ENCODE data around the gene FARP1.

DNA sequence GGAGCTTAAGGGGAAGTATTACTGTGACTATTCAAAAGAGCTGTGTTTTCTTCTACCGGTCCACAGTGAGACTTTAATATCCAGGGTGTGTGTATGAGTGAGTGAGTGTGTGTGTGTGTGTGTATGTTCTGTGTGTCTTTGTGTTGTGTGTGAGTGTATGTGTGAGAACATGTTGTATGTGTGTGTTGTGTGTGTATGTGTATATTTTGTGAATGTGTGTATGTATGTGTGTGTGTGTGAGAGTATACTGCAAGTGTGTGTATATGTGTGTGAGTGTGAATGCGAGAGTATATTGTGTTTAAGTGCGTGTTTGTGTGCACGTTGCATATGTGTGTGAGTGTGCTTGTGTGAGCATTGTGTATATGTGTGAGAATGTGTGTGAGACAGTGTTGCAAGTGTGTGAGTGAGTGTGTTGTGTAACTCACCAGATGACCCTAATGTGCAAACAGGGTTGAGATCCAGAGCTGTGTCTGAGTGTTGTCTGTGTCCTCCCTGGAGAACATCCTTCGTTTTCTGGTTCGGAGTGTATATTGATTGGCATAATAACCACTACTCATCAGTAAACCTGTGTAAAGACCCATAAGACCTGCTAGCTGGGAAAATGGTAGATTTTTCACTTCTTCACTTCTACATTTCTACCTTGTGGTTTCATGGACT is 135.3 kb downstream of the FARP1 start:
- no peak for TF ChIP-seq POLR2A (IDR thresholded peaks at IDR 0.05)
- TF ChIP-seq, protein P1, sequence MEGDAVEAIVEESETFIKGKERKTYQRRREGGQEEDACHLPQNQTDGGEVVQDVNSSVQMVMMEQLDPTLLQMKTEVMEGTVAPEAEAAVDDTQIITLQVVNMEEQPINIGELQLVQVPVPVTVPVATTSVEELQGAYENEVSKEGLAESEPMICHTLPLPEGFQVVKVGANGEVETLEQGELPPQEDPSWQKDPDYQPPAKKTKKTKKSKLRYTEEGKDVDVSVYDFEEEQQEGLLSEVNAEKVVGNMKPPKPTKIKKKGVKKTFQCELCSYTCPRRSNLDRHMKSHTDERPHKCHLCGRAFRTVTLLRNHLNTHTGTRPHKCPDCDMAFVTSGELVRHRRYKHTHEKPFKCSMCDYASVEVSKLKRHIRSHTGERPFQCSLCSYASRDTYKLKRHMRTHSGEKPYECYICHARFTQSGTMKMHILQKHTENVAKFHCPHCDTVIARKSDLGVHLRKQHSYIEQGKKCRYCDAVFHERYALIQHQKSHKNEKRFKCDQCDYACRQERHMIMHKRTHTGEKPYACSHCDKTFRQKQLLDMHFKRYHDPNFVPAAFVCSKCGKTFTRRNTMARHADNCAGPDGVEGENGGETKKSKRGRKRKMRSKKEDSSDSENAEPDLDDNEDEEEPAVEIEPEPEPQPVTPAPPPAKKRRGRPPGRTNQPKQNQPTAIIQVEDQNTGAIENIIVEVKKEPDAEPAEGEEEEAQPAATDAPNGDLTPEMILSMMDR (IDR thresholded peaks at IDR 0.05) = no peak
